ENCODE results near the gene CRHBP. TPM values are rescaled to one million over a fixed set of nuclear protein-coding genes. Genes with fewer than 3 reads are reported as not detected.

The CRHBP gene
- total RNA-seq (0.51 TPM in 1 of 2 replicates, not detected in the other), polyA plus RNA-seq (0.08 and 0.27 TPM in 2 replicates), polyA minus RNA-seq (not detected in 2 replicates), Bru-seq, nascent RNA (percentile 26 among the genes with signal in this experiment), BruChase-seq, experiment 1, labeled RNA remaining after a 6-hour chase (not detected), BruChase-seq, experiment 2, labeled RNA remaining after a 2-hour chase (percentile 9 among the genes with signal in this experiment)
- polyA plus RNA-seq (2011; cell fraction: cytosol; rRNA removed): 0.04 and 0.09 TPM in 2 replicates
- 0.07 and 0.36 TPM in 2 replicates for polyA plus RNA-seq (2011; cell fraction: nucleus; rRNA removed)
- not detected in 2 replicates for polyA plus RNA-seq (2012)
- not detected for polyA minus RNA-seq (2011; cell fraction: cytosol; rRNA and poly(A)+ RNA removed)
- not detected in 2 replicates for polyA minus RNA-seq (2011; cell fraction: nucleus; rRNA and poly(A)+ RNA removed)
- long read RNA-seq: 0 reads

- H2AFZ ChIP-seq (ENCODE audit: low read depth, low read length): no peak within 1 kb of the TSS
- dilution Hi-C loops (cut with MboI; ENCODE audit: extremely low pct_ligation_motif_present, low sequenced_read_pairs) (no loop called here), intact Hi-C loops (cut with micrococcal nuclease) (no loop called here)
- H3K4me3 ChIP-seq (replicated peaks in 1 of 3; ENCODE audit: insufficient read depth in 1 of 3, low read depth in 1 of 3, low read length in 3 of 3): peak within 1 kb of the TSS in 1 of 3 experiments; percentile 9
- no peaks in the 10 kb centered on the region for H3K79me2 ChIP-seq (ENCODE audit: control insufficient read depth, insufficient read depth, low read length)
- no peak within 1 kb of the TSS for H3K27ac ChIP-seq (ENCODE audit: insufficient read depth, low read depth, low read length)
- TF ChIP-seq POLR2A (IDR thresholded peaks at IDR 0.05; ENCODE audit: low read depth, low read length): no peak
- TF ChIP-seq POLR2AphosphoS5 (IDR thresholded peaks at IDR 0.05; ENCODE audit: insufficient read depth, low read depth, low read length): no peak
- TF ChIP-seq GATA2 (IDR thresholded peaks at IDR 0.05; ENCODE audit: insufficient read depth, insufficient read length, low read depth, low read length): no peak
- no peak for TF ChIP-seq MYC (IDR thresholded peaks at IDR 0.05; ENCODE audit: low read depth, low read length)
- no peak for TF ChIP-seq EZH2 (IDR thresholded peaks at IDR 0.05; ENCODE audit: borderline replicate concordance, low read depth, low read length, severe bottlenecking)
- no peak for TF ChIP-seq FOS (IDR thresholded peaks at IDR 0.05; ENCODE audit: borderline replicate concordance, insufficient read depth, low read length)
- no peak for TF ChIP-seq MAX (IDR thresholded peaks at IDR 0.05; ENCODE audit: insufficient read depth, insufficient read length)
- TF ChIP-seq JUN (IDR thresholded peaks at IDR 0.05; ENCODE audit: borderline replicate concordance, insufficient read depth, insufficient read length, low read depth): no peak
- H3K9me1 ChIP-seq (replicated peaks; ENCODE audit: control insufficient read depth, extremely low read depth, insufficient read depth, low read length): no peaks in the 10 kb centered on the region
- no peak within 1 kb of the TSS for H3K9ac ChIP-seq (replicated peaks; ENCODE audit: extremely low read depth, insufficient read depth, low read length)
- H3K9me3 ChIP-seq (replicated peaks; ENCODE audit: control insufficient read depth, insufficient read depth, low read length): no peaks in the 10 kb centered on the region
- POLR2A ChIA-PET: no interaction called here
- no TSS peak for BruUV-seq (replicated peaks)
- H4K20me1 ChIP-seq (replicated peaks; ENCODE audit: control insufficient read depth, extremely low read depth, insufficient read depth, low read length): no peaks in the 10 kb centered on the region
- DNase-seq (ENCODE audit: low read depth, low spot score) (no peak), FAIRE-seq (no peak)
- peaks cover 29 to 42% of the 10 kb centered on the region in 2 experiments for H3K27me3 ChIP-seq (ENCODE audit: control insufficient read depth in 2 of 2, insufficient read depth in 2 of 2, low read length in 2 of 2)
- H3K4me2 ChIP-seq (ENCODE audit: insufficient read depth, low read length): peak within 1 kb of the TSS; percentile 21
- CTCF ChIA-PET: no interaction called here
- H3K4me1 ChIP-seq (ENCODE audit: control insufficient read depth, extremely low read depth, insufficient read depth, low read length): peaks cover 2% of the 10 kb centered on the region
- H3K36me3 ChIP-seq (ENCODE audit: control insufficient read depth in 2 of 2, extremely low read depth in 1 of 2, insufficient read depth in 2 of 2, low read length in 2 of 2): no peaks in the 10 kb centered on the region
Measured at GRCh38 chr5:76952795-76953536, at the start of gene CRHBP. Gene CRHBP (plus strand): TSS chr5:76953045. CDS start chr5:76953135, 90 bp downstream.
